ENCODE measurements around the gene STRN3.

The STRN3 gene

DNA sequence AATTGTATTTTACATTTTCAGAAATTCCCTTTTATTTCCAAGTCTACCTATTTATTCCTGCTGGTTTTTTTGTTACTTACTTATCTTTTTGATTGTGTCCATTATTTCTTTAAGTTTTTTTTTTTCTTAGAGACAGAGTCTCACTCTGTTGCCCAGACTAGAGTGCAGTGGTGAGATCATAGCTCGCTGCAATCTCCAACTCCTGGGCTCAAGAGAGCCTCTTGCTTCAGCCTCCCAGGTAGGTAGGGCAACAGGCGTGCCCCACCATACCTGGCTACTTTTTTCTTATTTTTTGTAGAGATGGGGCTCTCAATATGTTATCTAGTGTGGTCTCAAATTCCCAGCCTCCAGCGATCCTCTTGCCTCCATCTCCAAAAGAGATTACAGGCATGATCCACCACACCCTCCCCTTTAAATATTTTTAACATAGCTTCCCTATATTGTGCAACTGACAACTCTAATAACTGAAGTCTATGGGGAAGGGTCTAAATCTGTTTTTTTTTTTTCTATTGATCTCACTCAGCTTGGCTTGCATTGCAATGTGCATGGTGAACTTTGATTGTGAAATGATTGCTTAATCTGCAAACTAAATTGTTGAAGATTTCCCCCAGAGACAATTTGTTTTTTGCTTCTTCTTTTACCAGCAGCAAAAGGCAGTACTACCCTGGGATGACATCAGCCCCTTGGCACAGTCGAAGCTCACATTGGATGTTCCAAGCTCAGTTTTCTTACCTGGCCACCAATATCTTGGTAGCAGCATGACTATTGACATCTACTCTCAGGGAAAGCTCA lies 177.5 kb downstream of the STRN3 start:
- Histone ChIP-seq H3K27ac (no peak overlapping the region), H3K4me2 (no peak overlapping the region), H2AFZ (ENCODE audit: low read depth) (no peak overlapping the region), H3K36me3 (ENCODE audit: insufficient read depth) (no peaks in the 10 kb centered on the region), H4K20me1 (ENCODE audit: insufficient read depth) (no peaks in the 10 kb centered on the region), H3K27me3 (ENCODE audit: insufficient read depth, low read depth) (no peaks in the 10 kb centered on the region), H3K4me1 (ENCODE audit: low read depth, poor library complexity, severe bottlenecking) (no peaks in the 10 kb centered on the region), H3K9ac (no peak overlapping the region), H3K4me3 (IDR thresholded peaks at IDR 0.05; ENCODE audit: insufficient read depth, low read depth, low read length) (no peak overlapping the region), H3K79me2 (ENCODE audit: insufficient read depth, low read depth) (no peaks in the 10 kb centered on the region)
- TF ChIP-seq, protein P1, sequence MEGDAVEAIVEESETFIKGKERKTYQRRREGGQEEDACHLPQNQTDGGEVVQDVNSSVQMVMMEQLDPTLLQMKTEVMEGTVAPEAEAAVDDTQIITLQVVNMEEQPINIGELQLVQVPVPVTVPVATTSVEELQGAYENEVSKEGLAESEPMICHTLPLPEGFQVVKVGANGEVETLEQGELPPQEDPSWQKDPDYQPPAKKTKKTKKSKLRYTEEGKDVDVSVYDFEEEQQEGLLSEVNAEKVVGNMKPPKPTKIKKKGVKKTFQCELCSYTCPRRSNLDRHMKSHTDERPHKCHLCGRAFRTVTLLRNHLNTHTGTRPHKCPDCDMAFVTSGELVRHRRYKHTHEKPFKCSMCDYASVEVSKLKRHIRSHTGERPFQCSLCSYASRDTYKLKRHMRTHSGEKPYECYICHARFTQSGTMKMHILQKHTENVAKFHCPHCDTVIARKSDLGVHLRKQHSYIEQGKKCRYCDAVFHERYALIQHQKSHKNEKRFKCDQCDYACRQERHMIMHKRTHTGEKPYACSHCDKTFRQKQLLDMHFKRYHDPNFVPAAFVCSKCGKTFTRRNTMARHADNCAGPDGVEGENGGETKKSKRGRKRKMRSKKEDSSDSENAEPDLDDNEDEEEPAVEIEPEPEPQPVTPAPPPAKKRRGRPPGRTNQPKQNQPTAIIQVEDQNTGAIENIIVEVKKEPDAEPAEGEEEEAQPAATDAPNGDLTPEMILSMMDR (conservative IDR thresholded peaks at IDR 0.05; ENCODE audit: low read depth, low read length): no peak
